Heart left ventricle (tissue), 13 donors: ENCODE data around the gene NCOA1.
"Not testable (repeated sequence)": the region's sequence is repeated elsewhere in the genome, so short reads cannot be mapped to it uniquely, and the experiment has no call there.

ENCODE experiments used
- CTCF ChIP-seq, 12 donors: fragments of 200-600 bp; sonication (generic) in 4 of 12; IDR thresholded peaks; one replicate each; pipeline versions ENCODE4 v1.5.0 to v1.8.0; 2018 to 2022; ENCODE audit warnings: antibody characterized with exemption in 12 of 12, mild to moderate bottlenecking in 5 of 12
- POLR2A ChIP-seq, 2 donors: fragments of 450-650 bp; IDR thresholded peaks; one replicate each; pipeline ENCODE4 v1.6.1; 2017; ENCODE audit warnings: antibody characterized with exemption in 2 of 2, mild to moderate bottlenecking in 2 of 2, moderate library complexity in 2 of 2
- donor health status: ischemic (EF 13 %, LVEDD 7.1; RV severe dilation, severe dysfunction).
- donor health status: DM: no; HTN: yes; CAD: no.
- donor health status: DM: no; HTN: no; CAD: no.
- donor health status: ischemic (EF 25% LVEDD 6.9; RV normal size, moderate dysfunction).
- donor health status: ischemic (EF 25% LVEDD 5.7; RV mildly dilated, moderate dysfunction).
- donor health status: ischemic (EF 35%, LVEDD 5.7; RV mildly dilated, moderate dysfunction).
- donor health status: nonischemic (EF 11% LVEDD 7.7; RV severe dilation, severe dysfunction).
- donor health status: DM: yes; HTN: yes; CAD: no.
- donor health status: PGD.
- donor health status: ischemic (EF 29% LVEDD 5.4; RV normal size, mild dysfunction).
- donor health status: nonischemic (EF 23%, LVEDD 6.1; RV moderate dilation, normal function).

DNA sequence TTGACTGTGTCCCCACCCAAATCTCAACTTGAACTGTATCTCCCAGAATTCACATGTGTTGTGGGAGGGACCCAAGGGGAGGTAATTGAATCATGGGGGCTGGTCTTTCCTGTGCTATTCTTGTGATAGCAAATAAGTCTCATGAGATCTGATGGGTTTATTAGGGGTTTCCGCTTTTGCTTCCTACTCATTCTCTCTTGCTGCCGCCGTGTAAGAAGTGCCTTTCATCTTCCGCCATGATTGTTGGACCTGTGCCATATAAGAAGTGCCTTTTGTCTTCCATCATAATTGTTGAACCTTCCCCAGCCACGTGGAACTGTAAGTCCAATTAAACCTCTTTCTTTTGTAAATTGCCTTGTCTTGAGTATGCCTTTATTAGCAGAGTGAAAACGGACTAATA is 6.4 kb upstream of the NCOA1 start:
- not testable (repeated sequence) for TF ChIP-seq CTCF, POLR2A (IDR thresholded peaks at IDR 0.05)
